H1 (cell line): ENCODE measurements around the gene S100A8. TPM values are rescaled to one million over a fixed set of nuclear protein-coding genes. Genes with fewer than 3 reads are reported as not detected.

Experiments used
- CTCF ChIA-PET: fragments of 300-600 bp; sonication (Branson Sonifier 250); formaldehyde crosslinking; loops from one replicate; lab custom pipeline; 2021; ENCODE audit not compliant: partially characterized antibody; lab: Charles Lee
- POLR2A ChIA-PET: fragments of 300-600 bp; sonication (Branson Sonifier 250); formaldehyde crosslinking; loops from one replicate; lab custom pipeline; 2021; ENCODE audit warnings: inconsistent platforms; ENCODE audit not compliant: partially characterized antibody; lab: Charles Lee
- DNase-seq, 2 experiments: peaks; one replicate each; pipeline versions ENCODE4 v3.0.0 to v3.0.0-alpha.2; 2010 to 2022; ENCODE audit warnings: low spot score in 2 of 2, low read depth in 1 of 2, mixed read lengths in 1 of 2
- FAIRE-seq: peaks from 2 replicates; lab custom pipeline; 2011; peaks lifted over from hg19 to GRCh38; lab: Jason Lieb, UNC
- H2AFZ ChIP-seq: 2 replicates; pipeline ENCODE4 v1.8.1; 2012; ENCODE audit warnings: low read length, inconsistent platforms
- H2AK5ac ChIP-seq: 2 replicates; pipeline ENCODE4 v1.6.1; 2013; ENCODE audit warnings: low read depth, low read length
- H2BK120ac ChIP-seq: replicated peaks from 2 replicates; pipeline ENCODE3; 2013; ENCODE audit warnings: low read depth, low read length, inconsistent platforms
- H2BK12ac ChIP-seq: 2 replicates; pipeline ENCODE4 v1.6.1; 2013; ENCODE audit warnings: low read depth, low read length
- H2BK15ac ChIP-seq: 2 replicates; pipeline ENCODE4 v1.6.1; 2013; ENCODE audit warnings: low read length
- H2BK20ac ChIP-seq: 2 replicates; pipeline ENCODE4 v1.6.1; 2013; ENCODE audit warnings: low read length
- H2BK5ac ChIP-seq: 2 replicates; pipeline ENCODE4 v1.6.1; 2013; ENCODE audit warnings: low read depth, low read length
- H3K14ac ChIP-seq: 2 replicates; pipeline ENCODE4 v1.6.1; 2013; ENCODE audit warnings: inconsistent platforms; ENCODE audit not compliant: insufficient read length
- H3K18ac ChIP-seq: 2 replicates; pipeline ENCODE4 v1.6.1; 2013; ENCODE audit warnings: low read length; ENCODE audit errors: extremely low read depth
- H3K23ac ChIP-seq: 2 replicates; pipeline ENCODE4 v1.6.1; 2013; ENCODE audit warnings: inconsistent platforms; ENCODE audit not compliant: insufficient read length
- H3K23me2 ChIP-seq: 2 replicates; pipeline ENCODE4 v1.6.1; 2013; ENCODE audit warnings: low read depth, low read length
- H3K27ac ChIP-seq: 2 replicates; pipeline ENCODE4 v1.6.1; 2011; ENCODE audit warnings: low read depth, low read length, inconsistent platforms
- H3K27me3 ChIP-seq, 4 experiments: replicated peaks in 1 of 4; 1 replicate in 1 of 4; 2 replicates in 3 of 4; pipeline versions ENCODE4 v1.6.1 to v1.8.1; 2011 to 2013; ENCODE audit warnings: low read length in 3 of 4, mild to moderate bottlenecking in 3 of 4, inconsistent platforms in 2 of 4, mixed read lengths in 2 of 4, moderate library complexity in 1 of 4; ENCODE audit not compliant: control insufficient read depth in 3 of 4, insufficient read depth in 3 of 4; ENCODE audit errors: extremely low read depth in 1 of 4
- H3K36me3 ChIP-seq, 4 experiments: 2 replicates each; pipeline versions ENCODE4 v1.6.1 to v1.8.1; 2011 to 2013; ENCODE audit warnings: mild to moderate bottlenecking in 4 of 4, low read length in 3 of 4, moderate library complexity in 2 of 4, control low read depth in 1 of 4, inconsistent platforms in 1 of 4; ENCODE audit not compliant: insufficient read depth in 4 of 4, control insufficient read depth in 2 of 4
- H3K4ac ChIP-seq: replicated peaks from 2 replicates; pipeline ENCODE3; 2013; ENCODE audit warnings: low read length, low read depth, mixed read lengths, inconsistent platforms; ENCODE audit not compliant: insufficient read length
- H3K4me1 ChIP-seq, 4 experiments: replicated peaks in 1 of 4; 1 replicate in 1 of 4; 2 replicates in 3 of 4; pipeline versions ENCODE4 v1.6.1 to v1.8.1; 2011 to 2013; ENCODE audit warnings: low read length in 3 of 4, inconsistent platforms in 2 of 4, mixed read lengths in 1 of 4; ENCODE audit not compliant: insufficient read depth in 4 of 4, control insufficient read depth in 3 of 4
- H3K4me2 ChIP-seq, 2 experiments: 2 replicates each; pipeline versions ENCODE4 v1.6.1 to v1.8.1; 2011 to 2013; ENCODE audit warnings: low read depth in 2 of 2, low read length in 2 of 2, control low read depth in 1 of 2, inconsistent platforms in 1 of 2, mild to moderate bottlenecking in 1 of 2; ENCODE audit not compliant: insufficient read depth in 1 of 2
- H3K4me3 ChIP-seq, 4 experiments: fragments of 200-600, 300-600 bp in 1 of 4; sonication (generic), shearing (Covaris generic), sonication (Bioruptor Twin) in 1 of 4; 2 replicates each; pipeline versions ENCODE4 v1.5.1 to v1.8.1; 2011 to 2016; ENCODE audit warnings: low read length in 4 of 4, low read depth in 3 of 4, control low read depth in 2 of 4, inconsistent platforms in 2 of 4, mild to moderate bottlenecking in 2 of 4, mixed read lengths in 1 of 4, moderate library complexity in 1 of 4; ENCODE audit not compliant: insufficient read depth in 2 of 4; ENCODE audit errors: extremely low read depth in 1 of 4
- H3K56ac ChIP-seq: replicated peaks from 2 replicates; pipeline ENCODE3; 2013; ENCODE audit warnings: low read depth, mild to moderate bottlenecking, mixed read lengths, low read length, inconsistent platforms; ENCODE audit not compliant: insufficient read length
- H3K79me1 ChIP-seq: 2 replicates; pipeline ENCODE4 v1.6.1; 2013; ENCODE audit warnings: low read depth, low read length, control low read depth
- H3K79me2 ChIP-seq, 2 experiments: 2 replicates each; pipeline versions ENCODE4 v1.6.1 to v1.8.1; 2012 to 2013; ENCODE audit warnings: low read length in 2 of 2, mild to moderate bottlenecking in 2 of 2, inconsistent platforms in 1 of 2; ENCODE audit not compliant: insufficient read depth in 2 of 2, control insufficient read depth in 1 of 2
- H3K9ac ChIP-seq, 4 experiments: replicated peaks in 1 of 4; 1 replicate in 1 of 4; 2 replicates in 3 of 4; pipeline versions ENCODE4 v1.6.1 to v1.8.1; 2011 to 2013; ENCODE audit warnings: low read depth in 3 of 4, low read length in 3 of 4, control low read depth in 2 of 4, mild to moderate bottlenecking in 2 of 4, moderate library complexity in 2 of 4, inconsistent platforms in 1 of 4; ENCODE audit errors: extremely low read depth in 1 of 4
- H3K9me3 ChIP-seq, 2 experiments: 2 replicates each; pipeline versions ENCODE4 v1.6.1 to v1.8.1; 2012 to 2013; ENCODE audit warnings: mild to moderate bottlenecking in 2 of 2, moderate library complexity in 2 of 2, control low read depth in 1 of 2, inconsistent platforms in 1 of 2, low read depth in 1 of 2, low read length in 1 of 2, mixed read lengths in 1 of 2; ENCODE audit not compliant: insufficient read depth in 2 of 2
- H4K20me1 ChIP-seq, 2 experiments: replicated peaks in 1 of 2; 2 replicates each; pipeline versions ENCODE3 to v1.8.1; 2011 to 2013; ENCODE audit warnings: inconsistent platforms in 2 of 2, low read length in 2 of 2, mild to moderate bottlenecking in 1 of 2; ENCODE audit not compliant: insufficient read depth in 2 of 2, control insufficient read depth in 1 of 2
- H4K5ac ChIP-seq: 2 replicates; pipeline ENCODE4 v1.6.1; 2013; ENCODE audit warnings: low read length, low read depth, mixed read lengths, inconsistent platforms; ENCODE audit not compliant: insufficient read length
- H4K8ac ChIP-seq: 2 replicates; pipeline ENCODE4 v1.8.0; 2013; ENCODE audit warnings: mild to moderate bottlenecking, moderate library complexity, low read length, inconsistent platforms; ENCODE audit not compliant: insufficient read depth; ENCODE audit errors: extremely low read depth
- H4K91ac ChIP-seq: replicated peaks from 2 replicates; pipeline ENCODE3; 2013; ENCODE audit warnings: low read length, mixed read lengths, inconsistent platforms; ENCODE audit not compliant: insufficient read length
- ATF3 ChIP-seq: IDR thresholded peaks from 2 replicates; pipeline ENCODE4 v1.6.1; 2011; ENCODE audit warnings: low read depth, mild to moderate bottlenecking, low read length; ENCODE audit not compliant: insufficient read depth
- JUN ChIP-seq: IDR thresholded peaks from 2 replicates; pipeline ENCODE4 v1.6.1; 2011; ENCODE audit warnings: low read depth, mild to moderate bottlenecking, improper control_type of control experiment, low read length
- SIX5 ChIP-seq: IDR thresholded peaks from 2 replicates; pipeline ENCODE4 v1.6.1; 2011; ENCODE audit warnings: mild to moderate bottlenecking, low read depth, low read length
- SP4 ChIP-seq: IDR thresholded peaks from 2 replicates; pipeline ENCODE4 v1.6.1; 2012; ENCODE audit warnings: low read length, inconsistent platforms
- WGBS, 2 experiments: shearing (Covaris generic) in 1 of 2; methylation state at CpG; one replicate each; pipeline versions ENCODE4 v1.1.6 to v1.1.7; 2013 to 2015; ENCODE audit warnings: low lambda C conversion rate in 2 of 2, mixed read lengths in 2 of 2, inconsistent platforms in 1 of 2, low coverage in 1 of 2, missing lambda C conversion rate in 1 of 2; ENCODE audit not compliant: insufficient replicate concordance in 2 of 2, insufficient coverage in 1 of 2, insufficient read length in 1 of 2; ENCODE audit errors: extremely low coverage in 1 of 2, missing lambda C conversion rate in 1 of 2; 5-methylcytosine and 5-hydroxymethylcytosine counted together
- polyA plus RNA-seq, 7 experiments: library from polyadenylated mRNA; depleted of rRNA in 3 of 7; stranded (reverse) in 5 of 7; unstranded in 2 of 7; fragments of >200 nt in 5 of 7; fragments of 200-250 nt in 2 of 7; gene quantifications; 1 replicate in 5 of 7; 2 replicates in 1 of 7; 4 replicates in 1 of 7; pipeline versions ENCODE4 v1.2.1 to v1.2.3, GENCODE V29; 2011 to 2013; ENCODE audit warnings: missing spikeins in 2 of 7, mixed read lengths in 2 of 7
- total RNA-seq: library from RNA; stranded (reverse); fragmentation: NEBNext Ultra II Directional; extraction: Animal tissue kit (Norgen Biotek cat#: 25700); gene quantifications from 2 replicates; pipeline ENCODE4 v1.2.1, GENCODE V29; 2021

Gene S100A8
- total and polyA plus RNA-seq, 2 of the 8 experiments (the other 6 are each of a cell fraction or from before 2014, with no cell fraction given) = not detected

GRCh38 chr1:153360190-153360589, 30.7 kb downstream of the S100A8 start:
- Histone ChIP-seq H2AK5ac (no peak overlapping the region), H2AFZ (no peak overlapping the region), H2BK20ac (no peak overlapping the region), H3K4me3 (no peak overlapping the region), H3K79me1 (no peaks in the 10 kb centered on the region), H4K8ac (no peak overlapping the region), H3K23ac (no peak overlapping the region), H3K4me2 (no peak overlapping the region), H2BK120ac (no peak overlapping the region), H3K18ac (no peak overlapping the region), H3K4me1 (no peaks in the 10 kb centered on the region; a peak in 1 of 7 replicates), H2BK15ac (no peak overlapping the region), H3K27me3 (no peaks in the 10 kb centered on the region), H3K23me2 (no peaks in the 10 kb centered on the region; the same call in 1 of the 2 replicates), H4K20me1 (no peaks in the 10 kb centered on the region), H4K91ac (no peak overlapping the region), H3K4ac (no peak overlapping the region), H3K79me2 (no peaks in the 10 kb centered on the region), H3K36me3 (no peaks in the 10 kb centered on the region), H4K5ac (no peak overlapping the region), H2BK5ac (no peak overlapping the region), H3K27ac (no peak overlapping the region), H3K56ac (no peak overlapping the region), H2BK12ac (no peak overlapping the region), H3K9ac (no peak overlapping the region), H3K9me3 (no peaks in the 10 kb centered on the region), H3K14ac (no peak overlapping the region)
- CTCF ChIA-PET = interaction anchor here (0.9 to 2.5 kb wide), 5 partner anchors 40 to 135 kb away, joined by 3 to 10 read pairs (median 4); no protein-coding TSS in a partner anchor
- 87% methylated on average over 2 of the region's 2 CpGs; no CpG with 5 or more reads in 1 of the 2 experiments for WGBS, 2 experiments
- DNase-seq (no peak), FAIRE-seq (no peak)
- no peak for TF ChIP-seq SP4
- no peak for TF ChIP-seq JUN
- TF ChIP-seq ATF3 = no peak
- no peak for TF ChIP-seq SIX5
- POLR2A ChIA-PET = no interaction called here
